CD14-positive monocyte (primary cell): ENCODE measurements around the gene POLR2L. TPM values are rescaled to one million over a fixed set of nuclear protein-coding genes. Genes with fewer than 3 reads are reported as not detected.

Experiments used
- DNase-seq, 3 donors: peaks; one replicate each; pipeline ENCODE4 v3.0.0-alpha.2; 2011 to 2022
- H2AFZ ChIP-seq: 2 replicates; pipeline ENCODE4 v1.6.0; 2012; ENCODE audit warnings: mild to moderate bottlenecking, low read depth, low read length, inconsistent platforms; ENCODE audit not compliant: insufficient read depth, poor library complexity, severe bottlenecking
- H3K27ac ChIP-seq, 2 donors: 1 replicate in 1 of 2; 2 replicates in 1 of 2; pipeline ENCODE4 v1.5.1; 2012 to 2013; ENCODE audit warnings: low read length in 2 of 2, control low read depth in 1 of 2, inconsistent platforms in 1 of 2, low read depth in 1 of 2, mild to moderate bottlenecking in 1 of 2
- H3K27me3 ChIP-seq, 2 donors: one replicate each; pipeline versions ENCODE4 v1.6.0 to v1.6.1; 2011 to 2013; ENCODE audit warnings: low read length in 2 of 2; ENCODE audit not compliant: control insufficient read depth in 2 of 2, insufficient read depth in 2 of 2
- H3K36me3 ChIP-seq, 2 donors: replicated peaks in 1 of 2; 1 replicate in 1 of 2; 2 replicates in 1 of 2; pipeline versions ENCODE4 v1.5.1 to v1.6.1; 2012 to 2013; ENCODE audit warnings: low read length in 2 of 2, control low read depth in 1 of 2, inconsistent platforms in 1 of 2, mild to moderate bottlenecking in 1 of 2; ENCODE audit not compliant: insufficient read depth in 2 of 2, control insufficient read depth in 1 of 2
- H3K4me1 ChIP-seq, 2 donors: 1 replicate in 1 of 2; 2 replicates in 1 of 2; pipeline versions ENCODE4 v1.5.1 to v1.6.1; 2012 to 2013; ENCODE audit warnings: low read length in 2 of 2, control low read depth in 1 of 2, inconsistent platforms in 1 of 2, mild to moderate bottlenecking in 1 of 2, moderate library complexity in 1 of 2; ENCODE audit not compliant: insufficient read depth in 2 of 2, control insufficient read depth in 1 of 2
- H3K4me2 ChIP-seq: replicated peaks from 2 replicates; pipeline ENCODE3; 2012; ENCODE audit warnings: low read length, moderate library complexity, mild to moderate bottlenecking; ENCODE audit not compliant: poor library complexity, severe bottlenecking; ENCODE audit errors: extremely low read depth
- H3K4me3 ChIP-seq, 3 experiments: fragments of 200-600 bp in 1 of 3; sonication (generic) in 1 of 3; replicated peaks in 1 of 3; 1 replicate in 2 of 3; 2 replicates in 1 of 3; pipeline ENCODE4 v1.5.1; 2011 to 2013; ENCODE audit warnings: low read length in 3 of 3, mild to moderate bottlenecking in 3 of 3, control low read depth in 2 of 3, low read depth in 2 of 3, inconsistent platforms in 1 of 3, moderate library complexity in 1 of 3
- H3K79me2 ChIP-seq: 2 replicates; pipeline ENCODE4 v1.6.0; 2012; ENCODE audit warnings: mild to moderate bottlenecking, control low read depth, inconsistent platforms, low read length, moderate library complexity; ENCODE audit not compliant: insufficient read depth
- H3K9ac ChIP-seq: 2 replicates; pipeline ENCODE4 v1.6.0; 2017; ENCODE audit warnings: low read length, mild to moderate bottlenecking; ENCODE audit not compliant: insufficient read depth, poor library complexity, severe bottlenecking
- H3K9me3 ChIP-seq, 2 donors: replicated peaks in 1 of 2; 1 replicate in 1 of 2; 2 replicates in 1 of 2; pipeline versions ENCODE4 v1.5.1 to v1.6.1; 2012 to 2013; ENCODE audit warnings: low read length in 2 of 2, control low read depth in 1 of 2; ENCODE audit not compliant: control insufficient read depth in 1 of 2, insufficient read depth in 1 of 2
- H4K20me1 ChIP-seq: 2 replicates; pipeline ENCODE4 v1.6.0; 2012; ENCODE audit warnings: mild to moderate bottlenecking, low read length, control low read depth, moderate library complexity; ENCODE audit not compliant: insufficient read depth
- H3K27ac Mint-ChIP-seq, 7 donors: one replicate each; pipeline ENCODE4 v1.8.0; 2020; ENCODE audit warnings: mild to moderate bottlenecking in 7 of 7, mixed read lengths in 7 of 7, moderate library complexity in 6 of 7, inconsistent platforms in 2 of 7
- H3K27me3 Mint-ChIP-seq, 3 donors: one replicate each; pipeline ENCODE4 v1.8.0; 2021 to 2022; ENCODE audit warnings: low read depth in 3 of 3, mild to moderate bottlenecking in 3 of 3, mixed read lengths in 3 of 3, moderate library complexity in 3 of 3, inconsistent platforms in 1 of 3
- H3K36me3 Mint-ChIP-seq, 2 donors: one replicate each; pipeline ENCODE4 v1.8.0; 2020; ENCODE audit warnings: mixed read lengths in 2 of 2, inconsistent platforms in 1 of 2, mild to moderate bottlenecking in 1 of 2
- H3K4me1 Mint-ChIP-seq: one replicate; pipeline ENCODE4 v1.8.0; 2020; ENCODE audit warnings: mild to moderate bottlenecking, mixed read lengths
- H3K4me3 Mint-ChIP-seq, 2 donors: one replicate each; pipeline ENCODE4 v1.8.0; 2020; ENCODE audit warnings: mild to moderate bottlenecking in 2 of 2, mixed read lengths in 2 of 2, moderate library complexity in 1 of 2
- H3K9me3 Mint-ChIP-seq, 7 donors: one replicate each; pipeline ENCODE4 v1.8.0; 2020 to 2022; ENCODE audit warnings: mixed read lengths in 7 of 7, mild to moderate bottlenecking in 6 of 7, moderate library complexity in 6 of 7, inconsistent platforms in 2 of 7
- CTCF ChIP-seq: fragments of 200-600 bp; IDR thresholded peaks from one replicate; pipeline ENCODE4 v1.8.0; 2022; ENCODE audit warnings: antibody characterized with exemption, mild to moderate bottlenecking
- WGBS: methylation state at CpG from one replicate; pipeline ENCODE4 v1.1.5; 2013; ENCODE audit warnings: missing lambda C conversion rate; ENCODE audit not compliant: insufficient coverage; 5-methylcytosine and 5-hydroxymethylcytosine counted together
- intact Hi-C, 2 donors: fragments of 100-400 bp; cut with micrococcal nuclease; formaldehyde crosslinking; loops; one replicate each; pipeline versions ENCODE4 v1.15.0 to v1.15.1; 2023
- polyA plus RNA-seq, 3 donors: library from polyadenylated mRNA; depleted of rRNA in 1 of 3; unstranded in 2 of 3; stranded (reverse) in 1 of 3; fragments of 300-500 nt in 2 of 3; fragments of >200 nt in 1 of 3; fragmentation: Illumina TruSeq in 2 of 3; gene quantifications; 1 replicate in 2 of 3; 2 replicates in 1 of 3; pipeline ENCODE4 v1.2.3, GENCODE V29; 2012 to 2021

POLR2L gene
- polyA plus RNA-seq, 3 donors, result 93.9 to 133 (median 110) TPM

- no peaks in the 10 kb centered on the region for H3K27me3 ChIP-seq
- H3K9me3 Mint-ChIP-seq, result peaks cover 0 to 2% (median 0%) of the 10 kb centered on the region in 7 donors
- H2AFZ ChIP-seq, result no peak overlapping the region
- no peak overlapping the region for H3K27ac ChIP-seq
- peaks cover 23 to 29% of the 10 kb centered on the region in 2 donors for H3K36me3 ChIP-seq
- H3K4me2 ChIP-seq, result no peak overlapping the region
- no peaks in the 10 kb centered on the region for H3K9me3 ChIP-seq
- H3K27me3 Mint-ChIP-seq, result peaks cover 0 to 5% (median 0%) of the 10 kb centered on the region in 3 donors
- no peak for DNase-seq
- H3K4me3 Mint-ChIP-seq, result no peak overlapping the region
- no peak overlapping the region for H3K9ac ChIP-seq
- no peak for TF ChIP-seq CTCF
- intact Hi-C loops, result no loop called here
- peaks cover 22 to 30% of the 10 kb centered on the region in 2 donors for H3K36me3 Mint-ChIP-seq
- no peak overlapping the region for H3K4me3 ChIP-seq
- H3K27ac Mint-ChIP-seq, result peak overlapping the region in 1 of 7 donors; percentile 19
- H3K79me2 ChIP-seq, result peaks cover 38% of the 10 kb centered on the region
- H4K20me1 ChIP-seq, result peaks cover 40% of the 10 kb centered on the region
- H3K4me1 Mint-ChIP-seq, result peaks cover 27% of the 10 kb centered on the region
- 96% methylated on average over 4 of the region's 6 CpGs for WGBS
- H3K4me1 ChIP-seq, result peaks cover 22 to 30% of the 10 kb centered on the region in 2 donors
These were observed 29.3 kb downstream of the POLR2L start for GRCh38 chr11:813072-813455.

GRCh38 chr11:812390-812789, 29.9 kb downstream of the POLR2L start:
- Histone ChIP-seq H4K20me1 (peaks cover 40% of the 10 kb centered on the region), H3K4me1 (peaks cover 24 to 30% of the 10 kb centered on the region in 2 donors), H3K27me3 (no peaks in the 10 kb centered on the region), H3K9me3 (no peaks in the 10 kb centered on the region), H3K27ac (no peak overlapping the region), H3K9ac (no peak overlapping the region), H3K36me3 (peaks cover 23 to 29% of the 10 kb centered on the region in 2 donors), H3K4me2 (no peak overlapping the region), H3K4me3 (no peak overlapping the region), H3K79me2 (peaks cover 44% of the 10 kb centered on the region), H2AFZ (no peak overlapping the region)
- no peak for TF ChIP-seq CTCF
- H3K27me3 Mint-ChIP-seq, result peaks cover 0 to 1% (median 0%) of the 10 kb centered on the region in 3 donors
- no peak for DNase-seq
- no peak overlapping the region for H3K4me3 Mint-ChIP-seq
- WGBS, result 100% methylated on average over 2 of the region's 3 CpGs
- H3K4me1 Mint-ChIP-seq, result peaks cover 32% of the 10 kb centered on the region
- intact Hi-C loops, result no loop called here
- H3K9me3 Mint-ChIP-seq, result peaks cover 0 to 2% (median 0%) of the 10 kb centered on the region in 7 donors
- peak overlapping the region in 2 of 7 donors; percentile 26 to 50 for H3K27ac Mint-ChIP-seq
- peaks cover 22 to 30% of the 10 kb centered on the region in 2 donors for H3K36me3 Mint-ChIP-seq
